Stimulated activated CD4-positive, alpha-beta T cell treated with anti-CD3 and anti-CD28 coated beads, Interleukin-12 subunit alpha, Interleukin-12 subunit beta, amount 100 ng/mL, for 48 hours (primary cell): ENCODE results near the gene TAF11L14.

Source experiments
- DNase-seq, 3 donors: peaks; one replicate each; pipeline ENCODE4 v3.0.0-alpha.2; 2020; ENCODE audit warnings: low read depth in 2 of 3, low spot score in 1 of 3

TAF11L14 gene

DNA sequence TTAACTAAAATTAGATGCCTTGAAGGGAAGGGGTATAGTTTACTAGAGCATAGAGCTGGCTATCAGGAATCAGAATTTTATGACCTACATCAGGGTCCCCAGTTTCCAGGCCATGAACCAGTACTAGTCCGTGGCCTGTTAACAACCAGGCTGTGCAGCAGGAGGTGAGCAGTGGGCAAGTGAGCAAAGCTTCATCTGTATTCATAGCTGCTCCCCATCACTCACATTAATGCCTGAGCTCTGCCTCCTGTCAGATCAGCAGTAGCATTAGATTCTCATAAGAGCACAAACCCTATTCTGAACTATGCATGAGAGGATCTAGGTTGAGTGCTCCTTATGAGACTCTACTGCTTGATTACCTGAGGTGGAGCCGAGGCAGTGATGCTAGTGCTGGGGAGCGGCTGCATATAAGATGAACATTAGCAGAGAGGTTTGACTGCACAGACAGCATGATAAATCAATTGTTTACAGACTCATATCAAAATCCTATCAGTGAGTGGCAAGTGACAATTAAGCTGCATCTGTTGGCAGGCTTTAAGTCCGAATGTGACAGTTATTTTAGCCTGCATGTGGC is 44.6 kb downstream of the TAF11L14 start:
- DNase-seq, result no peak

- no peak for DNase-seq
Observed at GRCh38 chr5:17679597-17680203, 45.4 kb downstream of the TAF11L14 start.

DNA sequence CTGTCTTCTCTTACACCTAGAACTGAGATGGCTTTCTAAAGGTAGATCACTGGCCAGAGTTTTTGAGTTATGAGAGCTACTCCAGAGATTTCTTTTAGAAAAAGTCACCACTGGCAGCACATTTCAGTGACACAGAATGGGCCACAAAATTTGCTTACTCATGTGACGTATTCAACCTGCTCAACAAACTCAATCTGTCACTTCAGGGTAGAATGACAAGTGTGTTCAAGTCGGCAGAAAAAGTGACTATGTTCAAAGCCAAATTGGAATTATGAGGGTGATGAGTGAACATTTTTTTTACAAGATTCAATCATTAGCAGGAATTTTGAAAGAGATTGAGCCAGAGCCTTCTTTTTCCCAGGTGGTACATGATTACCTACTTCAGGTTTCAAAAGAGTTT is 46.5 kb downstream of the TAF11L14 start:
- no peak for DNase-seq
